HG03442 (cell line): ENCODE data around the gene COX6A2.

Source experiments
- ATAC-seq: cut with Tn5 transposase; IDR thresholded peaks from one replicate; pipeline ENCODE4 v1.9.1; 2021; ENCODE audit warnings: mild to moderate bottlenecking, moderate library complexity; ENCODE audit not compliant: unreplicated experiment

Gene COX6A2

GRCh38 chr16:31428279-31428597, at the start of gene COX6A2:
Gene COX6A2, minus strand, starts transcription at chr16:31428360. Its CDS starts 35 bp downstream, at chr16:31428325.
- ATAC-seq, result no peak

GRCh38 chr16:31477220-31478216, 49.4 kb upstream of the COX6A2 start:
- ATAC-seq, result peak; percentile 29

GRCh38 chr16:31476303-31477219, 48.4 kb upstream of the COX6A2 start:
- peak; percentile 54 for ATAC-seq

GRCh38 chr16:31475946-31476302, 47.8 kb upstream of the COX6A2 start:
- ATAC-seq, result no peak

GRCh38 chr16:31474773-31475738, 46.9 kb upstream of the COX6A2 start:
- ATAC-seq, result no peak

- ATAC-seq, result no peak
These were observed 46.1 kb upstream of the COX6A2 start for GRCh38 chr16:31474173-31474714.

GRCh38 chr16:31473264-31473984, 45.3 kb upstream of the COX6A2 start:
- ATAC-seq, result no peak

GRCh38 chr16:31472709-31473203, 44.6 kb upstream of the COX6A2 start:
- ATAC-seq, result no peak

GRCh38 chr16:31471875-31472708, 43.9 kb upstream of the COX6A2 start, which contains the start of gene TGFB1I1:
Gene TGFB1I1, plus strand, starts transcription at chr16:31472152. Its CDS starts 37 bp downstream, at chr16:31472189.
- ATAC-seq, result no peak

GRCh38 chr16:31471241-31471874, 43.2 kb upstream of the COX6A2 start:
- no peak for ATAC-seq

- no peak for ATAC-seq
These were observed 42.5 kb upstream of the COX6A2 start for GRCh38 chr16:31470615-31471014.

GRCh38 chr16:31467858-31468257, 39.7 kb upstream of the COX6A2 start:
- no peak for ATAC-seq

- no peak for ATAC-seq
These were observed 39.1 kb upstream of the COX6A2 start for GRCh38 chr16:31467151-31467773.

GRCh38 chr16:31466381-31466841, 38.3 kb upstream of the COX6A2 start:
- ATAC-seq, result no peak

GRCh38 chr16:31465788-31466370, 37.7 kb upstream of the COX6A2 start:
- no peak for ATAC-seq

- ATAC-seq, result no peak
These were observed 36.7 kb upstream of the COX6A2 start for GRCh38 chr16:31464781-31465260.

- no peak for ATAC-seq
These were observed 36.2 kb upstream of the COX6A2 start for GRCh38 chr16:31464348-31464769.
